Ovary (tissue), 1 donor: Measurements from ENCODE around the gene MBNL2.

ENCODE experiments used
- EP300 ChIP-seq: sonication (generic); formaldehyde crosslinking; IDR thresholded peaks from one replicate; pipeline ENCODE4 v1.6.1; 2017; ENCODE audit warnings: antibody characterized with exemption
- POLR2A ChIP-seq: fragments of 450-650 bp; IDR thresholded peaks from one replicate; pipeline ENCODE4 v1.6.1; 2017; ENCODE audit warnings: antibody characterized with exemption, mild to moderate bottlenecking, moderate library complexity

- TF ChIP-seq EP300 = no peak
- TF ChIP-seq POLR2A = no peak
These were observed 12.6 kb downstream of the MBNL2 start for GRCh38 chr13:97234742-97235141.
